Heart left ventricle (tissue), 16 donors: ENCODE results near the gene DSCAML1. TPM values are rescaled to one million over a fixed set of nuclear protein-coding genes. Genes with fewer than 3 reads are reported as not detected.

ENCODE experiments used
- ATAC-seq, 4 donors: fragments of 200-7000 bp; cut with Tn5 transposase; one replicate each; pipeline ENCODE4 v1.9.1; 2020 to 2022; ENCODE audit warnings: moderate library complexity in 4 of 4, mild to moderate bottlenecking in 3 of 4, moderate number of reproducible peaks in 1 of 4
- DNase-seq, 5 donors: peaks; one replicate each; pipeline ENCODE4 v3.0.0-alpha.2; 2020
- H3K27ac ChIP-seq, 12 donors: fragments of 200-600 bp; sonication (generic) in 4 of 12; one replicate each; pipeline versions ENCODE4 v1.5.0 to v1.8.0; 2016 to 2022; ENCODE audit warnings: mild to moderate bottlenecking in 2 of 12
- H3K27me3 ChIP-seq, 9 donors: fragments of 200-600 bp; sonication (generic) in 2 of 9; one replicate each; pipeline versions ENCODE4 v1.5.1 to v1.8.0; 2016 to 2022; ENCODE audit warnings: mild to moderate bottlenecking in 3 of 9
- H3K36me3 ChIP-seq, 9 donors: fragments of 200-600 bp; sonication (generic) in 2 of 9; one replicate each; pipeline versions ENCODE4 v1.5.0 to v1.8.0; 2018 to 2022; ENCODE audit warnings: mild to moderate bottlenecking in 2 of 9
- H3K4me1 ChIP-seq, 12 donors: fragments of 200-600 bp; sonication (generic) in 4 of 12; one replicate each; pipeline versions ENCODE4 v1.5.0 to v1.8.0; 2016 to 2022; ENCODE audit warnings: mild to moderate bottlenecking in 3 of 12
- H3K4me3 ChIP-seq, 12 donors: fragments of 200-600 bp; sonication (generic) in 4 of 12; one replicate each; pipeline versions ENCODE4 v1.5.0 to v1.8.0; 2017 to 2022; ENCODE audit warnings: mild to moderate bottlenecking in 9 of 12, moderate library complexity in 4 of 12
- H3K9me3 ChIP-seq, 12 donors: fragments of 200-600 bp; sonication (generic) in 4 of 12; one replicate each; pipeline versions ENCODE4 v1.5.0 to v1.8.0; 2016 to 2022; ENCODE audit warnings: mild to moderate bottlenecking in 1 of 12
- POLR2A ChIP-seq, 2 donors: fragments of 450-650 bp; IDR thresholded peaks; one replicate each; pipeline ENCODE4 v1.6.1; 2017; ENCODE audit warnings: antibody characterized with exemption in 2 of 2, mild to moderate bottlenecking in 2 of 2, moderate library complexity in 2 of 2
- WGBS, 4 donors: extraction: QIAGEN DNeasy Blood & Tissue Kit in 2 of 4; methylation state at CpG; one replicate each; pipeline versions ENCODE4 v1.1.5 to v1.1.7; 2013 to 2018; 5-methylcytosine and 5-hydroxymethylcytosine counted together
- intact Hi-C, 10 donors: fragments of 100-400 bp; cut with DNase I; formaldehyde crosslinking; loops; one replicate each; pipeline versions ENCODE4 v1.11.1 to v1.14.2; 2022
- polyA plus RNA-seq, 2 donors: library from polyadenylated mRNA; stranded (reverse); fragments of 200-250 nt; gene quantifications; one replicate each; pipeline ENCODE4 v1.2.3, GENCODE V29; 2013
- total RNA-seq, 9 donors: library from RNA; depleted of rRNA in 2 of 9; stranded (reverse); fragments of >200 nt in 2 of 9; fragmentation: NEBNext Ultra II Directional in 3 of 9; extraction: Animal tissue kit (Norgen Biotek cat#: 25700) in 3 of 9; gene quantifications; one replicate each; pipeline versions ENCODE4 v1.1.0 to v1.2.4, GENCODE V29; 2016 to 2023
- TF ChIP-seq, protein P1 (sequence below), 12 donors: fragments of 200-600 bp; sonication (generic) in 4 of 12; IDR thresholded peaks; one replicate each; pipeline versions ENCODE4 v1.5.0 to v1.8.0; 2018 to 2022; ENCODE audit warnings: antibody characterized with exemption in 12 of 12, mild to moderate bottlenecking in 5 of 12
- donor health status: ischemic (EF 13 %, LVEDD 7.1; RV severe dilation, severe dysfunction).
- donor health status: healthy with polysubstance abuse.
- donor health status: DM: no; HTN: yes; CAD: no.
- donor health status: DM: no; HTN: no; CAD: no.
- donor health status: ischemic (EF 25% LVEDD 6.9; RV normal size, moderate dysfunction).
- donor health status: ischemic (EF 25% LVEDD 5.7; RV mildly dilated, moderate dysfunction).
- donor health status: healthy.
- donor health status: DM: yes; HTN: yes; CAD: no.
- donor health status: ischemic (EF 35%, LVEDD 5.7; RV mildly dilated, moderate dysfunction).
- donor health status: nonischemic (EF 11% LVEDD 7.7; RV severe dilation, severe dysfunction).
- donor health status: DM: yes; HTN: yes; CAD: no.
- donor health status: PGD.
- donor health status: ischemic (EF 29% LVEDD 5.4; RV normal size, mild dysfunction).
- donor health status: nonischemic (EF 23%, LVEDD 6.1; RV moderate dilation, normal function).

The DSCAML1 gene
- total and polyA plus RNA-seq, 11 donors = 0.05 to 1.7 (median 0.76) TPM

DNA sequence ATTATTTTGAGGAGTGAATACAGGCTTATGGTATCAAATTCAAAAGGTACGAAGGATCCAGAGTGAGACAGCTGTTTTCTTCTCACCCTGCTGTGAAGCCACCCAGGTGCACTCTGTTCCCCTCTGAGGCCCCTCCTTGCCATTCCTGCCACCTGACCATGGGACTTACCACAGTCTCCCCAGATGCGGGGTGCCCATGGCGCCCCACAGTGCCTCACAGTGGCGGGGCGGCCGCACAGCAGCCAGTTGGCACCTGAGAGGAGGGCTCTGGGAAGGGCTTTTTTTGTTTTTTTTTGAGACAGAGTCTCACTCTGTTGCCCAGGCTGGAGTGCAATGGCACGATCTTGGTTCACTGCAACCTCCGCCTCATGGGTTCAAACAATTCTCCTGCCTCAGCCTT lies 317.6 kb downstream of the DSCAML1 start:
- Histone ChIP-seq H3K27me3 (no peaks in the 10 kb centered on the region), H3K9me3 (no peaks in the 10 kb centered on the region), H3K4me3 (no peak overlapping the region), H3K36me3 (peaks cover 0 to 5% (median 0%) of the 10 kb centered on the region in 9 donors), H3K4me1 (no peaks in the 10 kb centered on the region), H3K27ac (no peak overlapping the region)
- TF ChIP-seq, protein P1, sequence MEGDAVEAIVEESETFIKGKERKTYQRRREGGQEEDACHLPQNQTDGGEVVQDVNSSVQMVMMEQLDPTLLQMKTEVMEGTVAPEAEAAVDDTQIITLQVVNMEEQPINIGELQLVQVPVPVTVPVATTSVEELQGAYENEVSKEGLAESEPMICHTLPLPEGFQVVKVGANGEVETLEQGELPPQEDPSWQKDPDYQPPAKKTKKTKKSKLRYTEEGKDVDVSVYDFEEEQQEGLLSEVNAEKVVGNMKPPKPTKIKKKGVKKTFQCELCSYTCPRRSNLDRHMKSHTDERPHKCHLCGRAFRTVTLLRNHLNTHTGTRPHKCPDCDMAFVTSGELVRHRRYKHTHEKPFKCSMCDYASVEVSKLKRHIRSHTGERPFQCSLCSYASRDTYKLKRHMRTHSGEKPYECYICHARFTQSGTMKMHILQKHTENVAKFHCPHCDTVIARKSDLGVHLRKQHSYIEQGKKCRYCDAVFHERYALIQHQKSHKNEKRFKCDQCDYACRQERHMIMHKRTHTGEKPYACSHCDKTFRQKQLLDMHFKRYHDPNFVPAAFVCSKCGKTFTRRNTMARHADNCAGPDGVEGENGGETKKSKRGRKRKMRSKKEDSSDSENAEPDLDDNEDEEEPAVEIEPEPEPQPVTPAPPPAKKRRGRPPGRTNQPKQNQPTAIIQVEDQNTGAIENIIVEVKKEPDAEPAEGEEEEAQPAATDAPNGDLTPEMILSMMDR (IDR thresholded peaks at IDR 0.05) = no peak
- no peak for TF ChIP-seq POLR2A (IDR thresholded peaks at IDR 0.05)
- 65 to 97% (median 77%) methylated on average over 8 of the region's 8 CpGs for WGBS, 4 donors
- intact Hi-C loops = no loop called here
- ATAC-seq (no peak), DNase-seq (no peak)

DNA sequence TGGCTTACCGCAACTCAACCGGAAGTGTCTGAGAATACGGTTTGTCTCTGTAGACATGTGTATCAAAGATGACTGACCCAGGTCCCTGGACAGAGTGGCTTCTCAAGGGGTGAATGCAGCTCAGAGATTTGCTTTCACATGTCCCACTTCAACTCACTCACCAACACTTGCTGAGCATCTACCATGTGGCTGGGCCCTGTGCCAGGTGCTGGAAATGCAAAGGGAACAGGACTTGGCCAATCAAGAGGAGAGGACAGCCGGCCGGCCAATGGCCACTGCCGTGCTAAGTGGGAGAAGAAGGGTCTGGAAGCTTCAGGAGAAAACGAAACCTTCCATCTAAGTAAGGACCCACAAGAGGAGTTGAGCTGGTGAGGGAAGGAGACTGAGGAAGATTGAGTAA lies 318.1 kb downstream of the DSCAML1 start:
- intact Hi-C loops = no loop called here
- WGBS, 4 donors = 93 to 97% (median 94%) methylated on average over 7 of the region's 7 CpGs
- Histone ChIP-seq H3K4me1 (no peaks in the 10 kb centered on the region), H3K36me3 (peaks cover 0 to 5% (median 0%) of the 10 kb centered on the region in 9 donors), H3K27ac (no peak overlapping the region), H3K4me3 (no peak overlapping the region), H3K9me3 (no peaks in the 10 kb centered on the region), H3K27me3 (no peaks in the 10 kb centered on the region)
- TF ChIP-seq, protein P1 (IDR thresholded peaks at IDR 0.05) = no peak
- TF ChIP-seq POLR2A (IDR thresholded peaks at IDR 0.05) = no peak
- no peak for DNase-seq
- ATAC-seq = no peak

DNA sequence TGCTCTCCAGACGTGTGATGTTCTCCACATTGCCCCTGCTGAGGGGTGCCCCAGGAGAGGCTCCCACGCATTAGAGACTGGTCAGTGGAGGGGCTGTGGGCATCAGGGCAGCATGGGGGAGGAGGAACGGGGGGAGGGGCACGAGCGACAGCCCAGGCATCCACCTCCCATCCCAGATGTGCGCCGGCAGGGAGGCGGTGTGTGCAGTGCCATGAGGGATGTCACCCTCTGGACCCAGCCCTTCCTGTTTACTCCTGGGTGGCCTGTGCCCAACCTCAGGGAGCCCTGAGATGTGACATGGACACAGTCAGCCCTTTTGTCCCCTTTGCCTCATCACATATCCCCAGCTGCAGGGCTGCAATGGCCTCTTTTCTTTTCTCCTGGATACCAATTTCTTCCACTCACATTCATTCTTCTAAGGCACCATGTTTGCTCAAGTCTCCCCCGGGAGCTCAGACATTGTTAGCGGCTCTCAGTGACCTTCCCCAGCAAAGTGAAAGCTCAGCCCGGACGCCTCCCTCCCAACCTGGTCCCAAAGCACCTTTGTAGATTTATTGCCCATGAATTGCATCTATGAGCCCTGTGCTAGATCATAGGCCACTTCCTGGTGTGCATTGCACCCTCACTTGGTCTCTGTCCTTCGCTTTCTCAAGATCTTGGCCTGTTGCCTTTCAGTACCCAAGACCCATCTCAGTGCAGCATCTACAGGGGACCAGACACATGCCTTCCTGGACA lies 318.7 kb downstream of the DSCAML1 start:
- Histone ChIP-seq H3K36me3 (peaks cover 0 to 5% (median 0%) of the 10 kb centered on the region in 9 donors), H3K27me3 (no peaks in the 10 kb centered on the region), H3K9me3 (no peaks in the 10 kb centered on the region), H3K27ac (no peak overlapping the region), H3K4me3 (no peak overlapping the region), H3K4me1 (no peaks in the 10 kb centered on the region)
- intact Hi-C loops = no loop called here
- DNase-seq = no peak
- 74 to 91% (median 83%) methylated on average over 13 of the region's 13 CpGs for WGBS, 4 donors
- no peak for ATAC-seq
- no peak for TF ChIP-seq POLR2A (IDR thresholded peaks at IDR 0.05)
- TF ChIP-seq, protein P1 (IDR thresholded peaks at IDR 0.05) = no peak

DNA sequence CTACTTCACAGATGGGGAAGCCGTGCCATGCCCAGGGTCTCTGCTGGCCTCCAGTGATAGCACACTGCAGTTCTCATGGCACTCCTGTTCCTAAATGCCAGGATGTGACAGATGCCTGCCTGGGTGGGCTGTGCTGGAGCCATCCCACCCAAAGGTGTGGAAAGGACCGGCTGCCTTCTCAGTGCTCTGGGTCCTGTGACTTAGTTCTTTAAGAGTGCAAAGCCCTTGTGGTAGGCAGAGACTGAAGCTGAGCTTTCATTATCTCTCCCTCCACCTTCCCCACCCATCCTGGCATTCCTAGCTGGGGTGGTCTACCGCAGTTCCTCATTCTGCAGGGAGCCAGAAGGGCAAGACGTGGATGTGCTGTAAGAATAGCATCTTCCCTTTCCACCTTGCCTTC lies 319.3 kb downstream of the DSCAML1 start:
- Histone ChIP-seq H3K9me3 (no peaks in the 10 kb centered on the region), H3K27me3 (no peaks in the 10 kb centered on the region), H3K4me3 (no peak overlapping the region), H3K36me3 (peaks cover 0 to 5% (median 0%) of the 10 kb centered on the region in 9 donors), H3K27ac (no peak overlapping the region), H3K4me1 (no peaks in the 10 kb centered on the region)
- TF ChIP-seq POLR2A (IDR thresholded peaks at IDR 0.05) = no peak
- TF ChIP-seq, protein P1 (IDR thresholded peaks at IDR 0.05) = no peak
- ATAC-seq = no peak
- no peak for DNase-seq
- 75 to 91% (median 82%) methylated on average over 4 of the region's 4 CpGs for WGBS, 4 donors
- intact Hi-C loops = no loop called here
